H1 (cell line): ENCODE data around the gene MMP20. TPM values are rescaled to one million over a fixed set of nuclear protein-coding genes. Genes with fewer than 3 reads are reported as not detected.

Source experiments
- CTCF ChIA-PET: fragments of 300-600 bp; sonication (Branson Sonifier 250); formaldehyde crosslinking; loops from one replicate; lab custom pipeline; 2021; ENCODE audit not compliant: partially characterized antibody; lab: Charles Lee
- POLR2A ChIA-PET: fragments of 300-600 bp; sonication (Branson Sonifier 250); formaldehyde crosslinking; loops from one replicate; lab custom pipeline; 2021; ENCODE audit warnings: inconsistent platforms; ENCODE audit not compliant: partially characterized antibody; lab: Charles Lee
- DNase-seq, 2 experiments: peaks; one replicate each; pipeline versions ENCODE4 v3.0.0 to v3.0.0-alpha.2; 2010 to 2022; ENCODE audit warnings: low spot score in 2 of 2, low read depth in 1 of 2, mixed read lengths in 1 of 2
- FAIRE-seq: peaks from 2 replicates; lab custom pipeline; 2011; peaks lifted over from hg19 to GRCh38; lab: Jason Lieb, UNC
- H2AFZ ChIP-seq: 2 replicates; pipeline ENCODE4 v1.8.1; 2012; ENCODE audit warnings: low read length, inconsistent platforms
- H2AK5ac ChIP-seq: 2 replicates; pipeline ENCODE4 v1.6.1; 2013; ENCODE audit warnings: low read depth, low read length
- H2BK120ac ChIP-seq: replicated peaks from 2 replicates; pipeline ENCODE3; 2013; ENCODE audit warnings: low read depth, low read length, inconsistent platforms
- H2BK12ac ChIP-seq: 2 replicates; pipeline ENCODE4 v1.6.1; 2013; ENCODE audit warnings: low read depth, low read length
- H2BK15ac ChIP-seq: 2 replicates; pipeline ENCODE4 v1.6.1; 2013; ENCODE audit warnings: low read length
- H2BK20ac ChIP-seq: 2 replicates; pipeline ENCODE4 v1.6.1; 2013; ENCODE audit warnings: low read length
- H2BK5ac ChIP-seq: 2 replicates; pipeline ENCODE4 v1.6.1; 2013; ENCODE audit warnings: low read depth, low read length
- H3K14ac ChIP-seq: 2 replicates; pipeline ENCODE4 v1.6.1; 2013; ENCODE audit warnings: inconsistent platforms; ENCODE audit not compliant: insufficient read length
- H3K18ac ChIP-seq: 2 replicates; pipeline ENCODE4 v1.6.1; 2013; ENCODE audit warnings: low read length; ENCODE audit errors: extremely low read depth
- H3K23ac ChIP-seq: 2 replicates; pipeline ENCODE4 v1.6.1; 2013; ENCODE audit warnings: inconsistent platforms; ENCODE audit not compliant: insufficient read length
- H3K23me2 ChIP-seq: 2 replicates; pipeline ENCODE4 v1.6.1; 2013; ENCODE audit warnings: low read depth, low read length
- H3K27ac ChIP-seq: 2 replicates; pipeline ENCODE4 v1.6.1; 2011; ENCODE audit warnings: low read depth, low read length, inconsistent platforms
- H3K27me3 ChIP-seq, 4 experiments: replicated peaks in 1 of 4; 1 replicate in 1 of 4; 2 replicates in 3 of 4; pipeline versions ENCODE4 v1.6.1 to v1.8.1; 2011 to 2013; ENCODE audit warnings: low read length in 3 of 4, mild to moderate bottlenecking in 3 of 4, inconsistent platforms in 2 of 4, mixed read lengths in 2 of 4, moderate library complexity in 1 of 4; ENCODE audit not compliant: control insufficient read depth in 3 of 4, insufficient read depth in 3 of 4; ENCODE audit errors: extremely low read depth in 1 of 4
- H3K36me3 ChIP-seq, 4 experiments: 2 replicates each; pipeline versions ENCODE4 v1.6.1 to v1.8.1; 2011 to 2013; ENCODE audit warnings: mild to moderate bottlenecking in 4 of 4, low read length in 3 of 4, moderate library complexity in 2 of 4, control low read depth in 1 of 4, inconsistent platforms in 1 of 4; ENCODE audit not compliant: insufficient read depth in 4 of 4, control insufficient read depth in 2 of 4
- H3K4ac ChIP-seq: replicated peaks from 2 replicates; pipeline ENCODE3; 2013; ENCODE audit warnings: low read length, low read depth, mixed read lengths, inconsistent platforms; ENCODE audit not compliant: insufficient read length
- H3K4me1 ChIP-seq, 4 experiments: replicated peaks in 1 of 4; 1 replicate in 1 of 4; 2 replicates in 3 of 4; pipeline versions ENCODE4 v1.6.1 to v1.8.1; 2011 to 2013; ENCODE audit warnings: low read length in 3 of 4, inconsistent platforms in 2 of 4, mixed read lengths in 1 of 4; ENCODE audit not compliant: insufficient read depth in 4 of 4, control insufficient read depth in 3 of 4
- H3K4me2 ChIP-seq, 2 experiments: 2 replicates each; pipeline versions ENCODE4 v1.6.1 to v1.8.1; 2011 to 2013; ENCODE audit warnings: low read depth in 2 of 2, low read length in 2 of 2, control low read depth in 1 of 2, inconsistent platforms in 1 of 2, mild to moderate bottlenecking in 1 of 2; ENCODE audit not compliant: insufficient read depth in 1 of 2
- H3K4me3 ChIP-seq, 4 experiments: fragments of 200-600, 300-600 bp in 1 of 4; sonication (generic), shearing (Covaris generic), sonication (Bioruptor Twin) in 1 of 4; 2 replicates each; pipeline versions ENCODE4 v1.5.1 to v1.8.1; 2011 to 2016; ENCODE audit warnings: low read length in 4 of 4, low read depth in 3 of 4, control low read depth in 2 of 4, inconsistent platforms in 2 of 4, mild to moderate bottlenecking in 2 of 4, mixed read lengths in 1 of 4, moderate library complexity in 1 of 4; ENCODE audit not compliant: insufficient read depth in 2 of 4; ENCODE audit errors: extremely low read depth in 1 of 4
- H3K56ac ChIP-seq: replicated peaks from 2 replicates; pipeline ENCODE3; 2013; ENCODE audit warnings: low read depth, mild to moderate bottlenecking, mixed read lengths, low read length, inconsistent platforms; ENCODE audit not compliant: insufficient read length
- H3K79me1 ChIP-seq: 2 replicates; pipeline ENCODE4 v1.6.1; 2013; ENCODE audit warnings: low read depth, low read length, control low read depth
- H3K79me2 ChIP-seq, 2 experiments: 2 replicates each; pipeline versions ENCODE4 v1.6.1 to v1.8.1; 2012 to 2013; ENCODE audit warnings: low read length in 2 of 2, mild to moderate bottlenecking in 2 of 2, inconsistent platforms in 1 of 2; ENCODE audit not compliant: insufficient read depth in 2 of 2, control insufficient read depth in 1 of 2
- H3K9ac ChIP-seq, 4 experiments: replicated peaks in 1 of 4; 1 replicate in 1 of 4; 2 replicates in 3 of 4; pipeline versions ENCODE4 v1.6.1 to v1.8.1; 2011 to 2013; ENCODE audit warnings: low read depth in 3 of 4, low read length in 3 of 4, control low read depth in 2 of 4, mild to moderate bottlenecking in 2 of 4, moderate library complexity in 2 of 4, inconsistent platforms in 1 of 4; ENCODE audit errors: extremely low read depth in 1 of 4
- H3K9me3 ChIP-seq, 2 experiments: 2 replicates each; pipeline versions ENCODE4 v1.6.1 to v1.8.1; 2012 to 2013; ENCODE audit warnings: mild to moderate bottlenecking in 2 of 2, moderate library complexity in 2 of 2, control low read depth in 1 of 2, inconsistent platforms in 1 of 2, low read depth in 1 of 2, low read length in 1 of 2, mixed read lengths in 1 of 2; ENCODE audit not compliant: insufficient read depth in 2 of 2
- H4K20me1 ChIP-seq, 2 experiments: replicated peaks in 1 of 2; 2 replicates each; pipeline versions ENCODE3 to v1.8.1; 2011 to 2013; ENCODE audit warnings: inconsistent platforms in 2 of 2, low read length in 2 of 2, mild to moderate bottlenecking in 1 of 2; ENCODE audit not compliant: insufficient read depth in 2 of 2, control insufficient read depth in 1 of 2
- H4K5ac ChIP-seq: 2 replicates; pipeline ENCODE4 v1.6.1; 2013; ENCODE audit warnings: low read length, low read depth, mixed read lengths, inconsistent platforms; ENCODE audit not compliant: insufficient read length
- H4K8ac ChIP-seq: 2 replicates; pipeline ENCODE4 v1.8.0; 2013; ENCODE audit warnings: mild to moderate bottlenecking, moderate library complexity, low read length, inconsistent platforms; ENCODE audit not compliant: insufficient read depth; ENCODE audit errors: extremely low read depth
- H4K91ac ChIP-seq: replicated peaks from 2 replicates; pipeline ENCODE3; 2013; ENCODE audit warnings: low read length, mixed read lengths, inconsistent platforms; ENCODE audit not compliant: insufficient read length
- CBX8 ChIP-seq: fragments of 300-800, 300-1000 bp; sonication (generic); IDR thresholded peaks from 2 replicates; pipeline ENCODE4 v1.7.1; 2016; ENCODE audit warnings: low read depth, low read length, borderline replicate concordance
- EP300 ChIP-seq, 2 experiments: IDR thresholded peaks; 1 replicate in 1 of 2; 2 replicates in 1 of 2; pipeline ENCODE4 v1.6.1; 2011 to 2012; ENCODE audit warnings: low read depth in 2 of 2, low read length in 2 of 2, mild to moderate bottlenecking in 2 of 2, borderline replicate concordance in 1 of 2, inconsistent platforms in 1 of 2, moderate library complexity in 1 of 2
- KDM4A ChIP-seq: IDR thresholded peaks from one replicate; pipeline ENCODE4 v1.7.1; 2012; ENCODE audit warnings: low read depth, mild to moderate bottlenecking, moderate library complexity, low read length, inconsistent platforms; ENCODE audit not compliant: severe bottlenecking
- NANOG ChIP-seq: IDR thresholded peaks from 2 replicates; pipeline ENCODE4 v1.6.1; 2011; ENCODE audit warnings: low read length, low read depth, mild to moderate bottlenecking, inconsistent platforms; ENCODE audit not compliant: insufficient read depth, poor library complexity, severe bottlenecking
- NRF1 ChIP-seq: IDR thresholded peaks from 2 replicates; pipeline ENCODE4 v1.6.1; 2011; ENCODE audit warnings: mild to moderate bottlenecking, low read depth, low read length, improper control_type of control experiment
- POLR2A ChIP-seq, 2 experiments: IDR thresholded peaks; 1 replicate in 1 of 2; 2 replicates in 1 of 2; pipeline ENCODE4 v1.6.1; 2011; ENCODE audit warnings: low read depth in 2 of 2, low read length in 2 of 2, mild to moderate bottlenecking in 2 of 2; ENCODE audit errors: control extremely low read depth in 1 of 2
- RFX5 ChIP-seq: IDR thresholded peaks from 2 replicates; pipeline ENCODE4 v1.6.1; 2011; ENCODE audit warnings: low read depth, low read length, improper control_type of control experiment, borderline replicate concordance
- SIN3A ChIP-seq, 2 experiments: IDR thresholded peaks in 1 of 2; conservative IDR thresholded peaks in 1 of 2; 2 replicates each; pipeline ENCODE4 v1.6.1; 2011 to 2012; ENCODE audit warnings: low read length in 2 of 2, improper control_type of control experiment in 1 of 2, low read depth in 1 of 2, mild to moderate bottlenecking in 1 of 2
- SP2 ChIP-seq: IDR thresholded peaks from 2 replicates; pipeline ENCODE4 v1.6.1; 2012; ENCODE audit warnings: mild to moderate bottlenecking, low read length, inconsistent platforms
- WGBS, 2 experiments: shearing (Covaris generic) in 1 of 2; methylation state at CpG; one replicate each; pipeline versions ENCODE4 v1.1.6 to v1.1.7; 2013 to 2015; ENCODE audit warnings: low lambda C conversion rate in 2 of 2, mixed read lengths in 2 of 2, inconsistent platforms in 1 of 2, low coverage in 1 of 2, missing lambda C conversion rate in 1 of 2; ENCODE audit not compliant: insufficient replicate concordance in 2 of 2, insufficient coverage in 1 of 2, insufficient read length in 1 of 2; ENCODE audit errors: extremely low coverage in 1 of 2, missing lambda C conversion rate in 1 of 2; 5-methylcytosine and 5-hydroxymethylcytosine counted together
- polyA plus RNA-seq, 7 experiments: library from polyadenylated mRNA; depleted of rRNA in 3 of 7; stranded (reverse) in 5 of 7; unstranded in 2 of 7; fragments of >200 nt in 5 of 7; fragments of 200-250 nt in 2 of 7; gene quantifications; 1 replicate in 5 of 7; 2 replicates in 1 of 7; 4 replicates in 1 of 7; pipeline versions ENCODE4 v1.2.1 to v1.2.3, GENCODE V29; 2011 to 2013; ENCODE audit warnings: missing spikeins in 2 of 7, mixed read lengths in 2 of 7
- total RNA-seq: library from RNA; stranded (reverse); fragmentation: NEBNext Ultra II Directional; extraction: Animal tissue kit (Norgen Biotek cat#: 25700); gene quantifications from 2 replicates; pipeline ENCODE4 v1.2.1, GENCODE V29; 2021
- TF ChIP-seq, protein P1 (sequence below): IDR thresholded peaks from 2 replicates; pipeline ENCODE4 v1.6.1; 2012; ENCODE audit warnings: low read length, inconsistent platforms

Gene MMP20
- total and polyA plus RNA-seq, 2 of the 8 experiments (the other 6 are each of a cell fraction or from before 2014, with no cell fraction given) = not detected

DNA sequence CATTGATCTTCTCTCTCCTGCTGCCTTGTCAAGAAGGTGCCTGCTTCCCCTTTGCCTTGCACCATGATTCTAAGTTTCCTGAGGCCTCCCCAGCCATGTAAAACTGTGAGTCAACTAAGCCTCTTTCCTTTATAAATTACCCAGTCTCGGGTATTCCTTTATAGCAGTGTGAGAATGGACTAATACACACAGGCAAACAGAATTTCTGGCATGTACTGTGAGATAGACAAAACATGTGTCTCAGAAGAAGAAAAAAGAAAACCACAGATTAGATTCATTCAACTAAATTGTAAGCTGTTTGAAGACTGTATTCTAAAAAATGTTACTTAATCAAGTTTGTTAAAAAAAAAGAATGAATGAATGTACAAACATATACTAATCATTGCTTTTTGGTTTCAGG is 1.5 kb upstream of the MMP20 start:
- Histone ChIP-seq H3K4ac (no peak overlapping the region), H2BK15ac (no peak overlapping the region), H4K5ac (no peak overlapping the region), H3K14ac (no peak overlapping the region), H3K23me2 (no peaks in the 10 kb centered on the region), H3K27me3 (no peaks in the 10 kb centered on the region), H3K79me1 (no peaks in the 10 kb centered on the region), H3K27ac (no peak overlapping the region), H3K9ac (no peak overlapping the region), H4K91ac (no peak overlapping the region), H3K9me3 (no peaks in the 10 kb centered on the region), H2BK12ac (no peak overlapping the region), H4K8ac (no peak overlapping the region), H3K56ac (no peak overlapping the region), H2AK5ac (no peak overlapping the region), H2BK20ac (no peak overlapping the region), H2AFZ (no peak overlapping the region), H3K4me2 (no peak overlapping the region), H3K23ac (no peak overlapping the region), H3K79me2 (no peaks in the 10 kb centered on the region), H2BK5ac (no peak overlapping the region), H3K4me1 (no peaks in the 10 kb centered on the region), H3K4me3 (no peak overlapping the region), H4K20me1 (no peaks in the 10 kb centered on the region), H3K36me3 (no peaks in the 10 kb centered on the region), H3K18ac (no peak overlapping the region), H2BK120ac (no peak overlapping the region)
- FAIRE-seq = no peak
- WGBS, 2 experiments = 91% methylated on average over 1 of the region's 1 CpG; no CpG with 5 or more reads in 1 of the 2 experiments
- DNase-seq = no peak
- POLR2A ChIA-PET = no interaction called here
- CTCF ChIA-PET = interaction anchor here (0.6 kb wide), 1 partner anchor 616 kb away, joined by 3 read pairs; no protein-coding TSS in a partner anchor
- TF ChIP-seq POLR2A (IDR thresholded peaks at IDR 0.05; ENCODE audit: control extremely low read depth in 1 of 2, low read depth in 2 of 2, low read length in 2 of 2) = no peak
- no peak for TF ChIP-seq EP300 (IDR thresholded peaks at IDR 0.05; ENCODE audit: borderline replicate concordance in 1 of 2, low read depth in 2 of 2, low read length in 2 of 2)
- TF ChIP-seq NANOG = no peak
- TF ChIP-seq KDM4A = no peak
- TF ChIP-seq SP2 = no peak
- TF ChIP-seq SIN3A (conservative IDR thresholded peaks at IDR 0.05 in 1 of 2, IDR thresholded peaks at IDR 0.05 in 1 of 2; ENCODE audit: low read depth in 1 of 2, low read length in 2 of 2) = no peak
- TF ChIP-seq, protein P1, sequence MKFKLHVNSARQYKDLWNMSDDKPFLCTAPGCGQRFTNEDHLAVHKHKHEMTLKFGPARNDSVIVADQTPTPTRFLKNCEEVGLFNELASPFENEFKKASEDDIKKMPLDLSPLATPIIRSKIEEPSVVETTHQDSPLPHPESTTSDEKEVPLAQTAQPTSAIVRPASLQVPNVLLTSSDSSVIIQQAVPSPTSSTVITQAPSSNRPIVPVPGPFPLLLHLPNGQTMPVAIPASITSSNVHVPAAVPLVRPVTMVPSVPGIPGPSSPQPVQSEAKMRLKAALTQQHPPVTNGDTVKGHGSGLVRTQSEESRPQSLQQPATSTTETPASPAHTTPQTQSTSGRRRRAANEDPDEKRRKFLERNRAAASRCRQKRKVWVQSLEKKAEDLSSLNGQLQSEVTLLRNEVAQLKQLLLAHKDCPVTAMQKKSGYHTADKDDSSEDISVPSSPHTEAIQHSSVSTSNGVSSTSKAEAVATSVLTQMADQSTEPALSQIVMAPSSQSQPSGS = no peak
- no peak for TF ChIP-seq RFX5
- no peak for TF ChIP-seq NRF1
- no peak for TF ChIP-seq CBX8
